Measurements from ENCODE around the gene GPR171. TPM values are rescaled to one million over a fixed set of nuclear protein-coding genes. Genes with fewer than 3 reads are reported as not detected.

GPR171 gene
- total RNA-seq, 1 donor from 2014 or later, result not detected

DNA sequence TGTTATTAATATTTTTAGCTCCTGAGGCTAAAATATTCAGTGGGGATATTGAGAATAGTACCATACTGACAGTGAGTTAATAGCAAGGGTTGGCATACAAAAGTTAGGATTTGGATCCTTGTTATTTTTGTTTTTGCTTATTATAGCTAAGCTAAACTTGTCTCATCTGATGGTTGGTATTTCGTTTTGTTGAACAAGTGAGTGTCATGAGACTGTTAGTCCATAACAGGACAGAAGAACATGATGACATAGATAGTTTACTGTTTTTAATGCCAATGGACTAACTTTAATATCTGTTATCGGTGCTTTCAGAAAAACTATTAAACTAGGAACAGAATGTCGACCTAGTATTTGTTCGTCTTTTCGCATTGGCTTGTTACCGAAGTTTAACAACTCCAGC lies 48.5 kb downstream of the GPR171 start:
- Histone ChIP-seq H2AFZ (replicated peaks) (no peak overlapping the region), H3K27ac (no peak overlapping the region), H3K4me2 (no peak overlapping the region), H3K9me3 (ENCODE audit: low read depth) (no peaks in the 10 kb centered on the region), H3K79me2 (ENCODE audit: low read depth) (no peaks in the 10 kb centered on the region), H3K4me3 (no peak overlapping the region), H3K27me3 (no peaks in the 10 kb centered on the region), H3K36me3 (peaks cover 3% of the 10 kb centered on the region), H3K4me1 (peaks cover 13% of the 10 kb centered on the region), H3K9ac (no peak overlapping the region), H3F3A (ENCODE audit: low read depth) (peaks cover 7% of the 10 kb centered on the region), H4K20me1 (ENCODE audit: low read depth) (no peaks in the 10 kb centered on the region)
- Mint-ChIP-seq H3K4me3 (no peak overlapping the region), H3K27me3 (ENCODE audit: insufficient read depth, low read depth) (peaks cover 2% of the 10 kb centered on the region), H3K4me1 (peaks cover 8% of the 10 kb centered on the region), H3K27ac (no peak overlapping the region), H3K36me3 (peaks cover 13% of the 10 kb centered on the region), H3K9me3 (no peaks in the 10 kb centered on the region)
- TF ChIP-seq EZH2phosphoT487 (IDR thresholded peaks at IDR 0.05) (no peak), EZH2 (IDR thresholded peaks at IDR 0.05) (no peak)
- TF ChIP-seq, protein P1, sequence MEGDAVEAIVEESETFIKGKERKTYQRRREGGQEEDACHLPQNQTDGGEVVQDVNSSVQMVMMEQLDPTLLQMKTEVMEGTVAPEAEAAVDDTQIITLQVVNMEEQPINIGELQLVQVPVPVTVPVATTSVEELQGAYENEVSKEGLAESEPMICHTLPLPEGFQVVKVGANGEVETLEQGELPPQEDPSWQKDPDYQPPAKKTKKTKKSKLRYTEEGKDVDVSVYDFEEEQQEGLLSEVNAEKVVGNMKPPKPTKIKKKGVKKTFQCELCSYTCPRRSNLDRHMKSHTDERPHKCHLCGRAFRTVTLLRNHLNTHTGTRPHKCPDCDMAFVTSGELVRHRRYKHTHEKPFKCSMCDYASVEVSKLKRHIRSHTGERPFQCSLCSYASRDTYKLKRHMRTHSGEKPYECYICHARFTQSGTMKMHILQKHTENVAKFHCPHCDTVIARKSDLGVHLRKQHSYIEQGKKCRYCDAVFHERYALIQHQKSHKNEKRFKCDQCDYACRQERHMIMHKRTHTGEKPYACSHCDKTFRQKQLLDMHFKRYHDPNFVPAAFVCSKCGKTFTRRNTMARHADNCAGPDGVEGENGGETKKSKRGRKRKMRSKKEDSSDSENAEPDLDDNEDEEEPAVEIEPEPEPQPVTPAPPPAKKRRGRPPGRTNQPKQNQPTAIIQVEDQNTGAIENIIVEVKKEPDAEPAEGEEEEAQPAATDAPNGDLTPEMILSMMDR (IDR thresholded peaks at IDR 0.05), result no peak
- DNase-seq (ENCODE audit: low spot score), result no peak

GRCh38 chr3:151152455-151153079 lies 50.4 kb downstream of the GPR171 start:
- DNase-seq (ENCODE audit: low spot score), result no peak
- TF ChIP-seq, protein P1 (IDR thresholded peaks at IDR 0.05), result no peak
- no peak for TF ChIP-seq EZH2 (IDR thresholded peaks at IDR 0.05)
- no peak for TF ChIP-seq EZH2phosphoT487 (IDR thresholded peaks at IDR 0.05)

More at GRCh38 chr3:151152455-151153079, 50.4 kb downstream of the GPR171 start:
- peaks cover under 1% of the 10 kb centered on the region for H3K36me3 ChIP-seq
- Mint-ChIP-seq H3K9me3 (no peaks in the 10 kb centered on the region), H3K4me1 (peaks cover 8% of the 10 kb centered on the region), H3K27me3 (ENCODE audit: insufficient read depth, low read depth) (peaks cover 2% of the 10 kb centered on the region), H3K27ac (no peak overlapping the region), H3K4me3 (no peak overlapping the region), H3K36me3 (peaks cover 9% of the 10 kb centered on the region)
- H3K4me2 ChIP-seq, result no peak overlapping the region
- H3K79me2 ChIP-seq (ENCODE audit: low read depth), result no peaks in the 10 kb centered on the region
- no peak overlapping the region for H2AFZ ChIP-seq (replicated peaks)
- H3K9ac ChIP-seq, result no peak overlapping the region
- H3K4me3 ChIP-seq, result no peak overlapping the region
- peaks cover 7% of the 10 kb centered on the region for H3F3A ChIP-seq (ENCODE audit: low read depth)
- H3K27me3 ChIP-seq, result no peaks in the 10 kb centered on the region
- no peak overlapping the region for H3K27ac ChIP-seq
- no peaks in the 10 kb centered on the region for H3K9me3 ChIP-seq (ENCODE audit: low read depth)
- H3K4me1 ChIP-seq, result peaks cover 13% of the 10 kb centered on the region
- H4K20me1 ChIP-seq (ENCODE audit: low read depth), result no peaks in the 10 kb centered on the region

Small RNAs within 50 kb of the gene (small RNA-seq; reads per million reads assigned to genes)
- 0.25 reads per million, percentile 14 among the genes with 10 or more reads in this experiment for gene RNA5SP145

Other genes starting within 250 kb of the GPR171 start
- not detected in 2 replicates for gene CLRN1, start 230.5 kb downstream of the GPR171 start, total RNA-seq (ENCODE audit: low replicate concordance)
- gene MED12L, start 117.6 kb downstream of the GPR171 start, total RNA-seq (ENCODE audit: low replicate concordance), result 14.2 and 16.5 TPM in 2 replicates
- gene P2RY14, start 75.3 kb upstream of the GPR171 start, total RNA-seq (ENCODE audit: low replicate concordance), result not detected in 2 replicates
- not detected in 2 replicates for gene GPR87, start 113.6 kb upstream of the GPR171 start, total RNA-seq (ENCODE audit: low replicate concordance)
- gene P2RY13, start 126.3 kb upstream of the GPR171 start, total RNA-seq (ENCODE audit: low replicate concordance), result not detected in 2 replicates
- gene P2RY12, start 181.5 kb upstream of the GPR171 start, total RNA-seq (ENCODE audit: low replicate concordance), result not detected in 2 replicates